ENCODE data around the gene CHAF1A.

The CHAF1A gene

GRCh38 chr19:4405977-4406376 lies 3.5 kb downstream of the CHAF1A start:
- no peak for DNase-seq (ENCODE audit: low spot score)
- in situ Hi-C loops (cut with MboI; ENCODE audit: low sequenced_read_pairs, unreplicated experiment) = no loop called here
- no peak for TF ChIP-seq CTCF (IDR thresholded peaks at IDR 0.05; ENCODE audit: borderline replicate concordance, control extremely low read depth, extremely low read depth, insufficient read depth, missing control alignments)

GRCh38 chr19:4406626-4407025 lies 4.2 kb downstream of the CHAF1A start:
- no peak for DNase-seq (ENCODE audit: low spot score)
- in situ Hi-C loops (cut with MboI; ENCODE audit: low sequenced_read_pairs, unreplicated experiment) = no loop called here

GRCh38 chr19:4409123-4409933 lies 6.9 kb downstream of the CHAF1A start:
- no peak for TF ChIP-seq CTCF (IDR thresholded peaks at IDR 0.05; ENCODE audit: borderline replicate concordance, control extremely low read depth, extremely low read depth, insufficient read depth, missing control alignments)
- DNase-seq (ENCODE audit: low spot score) = no peak

More at GRCh38 chr19:4406626-4407025, 4.2 kb downstream of the CHAF1A start:
- no peak for TF ChIP-seq CTCF (IDR thresholded peaks at IDR 0.05; ENCODE audit: borderline replicate concordance, control extremely low read depth, extremely low read depth, insufficient read depth, missing control alignments)

GRCh38 chr19:4413588-4413987 lies 11.1 kb downstream of the CHAF1A start:
- no peak for TF ChIP-seq CTCF (IDR thresholded peaks at IDR 0.05; ENCODE audit: borderline replicate concordance, control extremely low read depth, extremely low read depth, insufficient read depth, missing control alignments)
- DNase-seq (ENCODE audit: low spot score) = no peak
- in situ Hi-C loops (cut with MboI; ENCODE audit: low sequenced_read_pairs, unreplicated experiment) = no loop called here

More at GRCh38 chr19:4409123-4409933, 6.9 kb downstream of the CHAF1A start:
- in situ Hi-C loops (cut with MboI; ENCODE audit: low sequenced_read_pairs, unreplicated experiment) = no loop called here

GRCh38 chr19:4414144-4414799 lies 11.8 kb downstream of the CHAF1A start:
- no peak for TF ChIP-seq CTCF (IDR thresholded peaks at IDR 0.05; ENCODE audit: borderline replicate concordance, control extremely low read depth, extremely low read depth, insufficient read depth, missing control alignments)
- no peak for DNase-seq (ENCODE audit: low spot score)
- in situ Hi-C loops (cut with MboI; ENCODE audit: low sequenced_read_pairs, unreplicated experiment) = no loop called here

- in situ Hi-C loops (cut with MboI; ENCODE audit: low sequenced_read_pairs, unreplicated experiment) = no loop called here
- no peak for DNase-seq (ENCODE audit: low spot score)
- TF ChIP-seq CTCF (IDR thresholded peaks at IDR 0.05; ENCODE audit: borderline replicate concordance, control extremely low read depth, extremely low read depth, insufficient read depth, missing control alignments) = no peak
Observed at GRCh38 chr19:4414800-4415321, 12.4 kb downstream of the CHAF1A start.
